Measurements from ENCODE around the gene TMEM107.

DNA sequence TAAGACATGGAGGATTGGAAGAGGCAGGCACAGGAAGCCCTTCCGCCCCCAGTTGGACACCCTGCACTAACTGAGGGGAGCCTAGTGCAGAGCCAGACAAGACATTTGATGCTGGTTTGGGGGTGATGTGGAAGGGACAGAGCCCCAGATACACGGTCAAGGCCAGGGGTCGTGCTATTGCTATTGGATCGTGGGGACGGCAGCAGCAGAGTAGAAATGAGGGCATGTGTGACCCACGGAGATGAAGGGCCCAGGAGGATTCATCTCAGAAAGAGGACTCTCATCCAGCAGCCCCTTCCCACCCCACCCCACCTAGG lies 11.4 kb downstream of the TMEM107 start:
- TF ChIP-seq, protein P1, sequence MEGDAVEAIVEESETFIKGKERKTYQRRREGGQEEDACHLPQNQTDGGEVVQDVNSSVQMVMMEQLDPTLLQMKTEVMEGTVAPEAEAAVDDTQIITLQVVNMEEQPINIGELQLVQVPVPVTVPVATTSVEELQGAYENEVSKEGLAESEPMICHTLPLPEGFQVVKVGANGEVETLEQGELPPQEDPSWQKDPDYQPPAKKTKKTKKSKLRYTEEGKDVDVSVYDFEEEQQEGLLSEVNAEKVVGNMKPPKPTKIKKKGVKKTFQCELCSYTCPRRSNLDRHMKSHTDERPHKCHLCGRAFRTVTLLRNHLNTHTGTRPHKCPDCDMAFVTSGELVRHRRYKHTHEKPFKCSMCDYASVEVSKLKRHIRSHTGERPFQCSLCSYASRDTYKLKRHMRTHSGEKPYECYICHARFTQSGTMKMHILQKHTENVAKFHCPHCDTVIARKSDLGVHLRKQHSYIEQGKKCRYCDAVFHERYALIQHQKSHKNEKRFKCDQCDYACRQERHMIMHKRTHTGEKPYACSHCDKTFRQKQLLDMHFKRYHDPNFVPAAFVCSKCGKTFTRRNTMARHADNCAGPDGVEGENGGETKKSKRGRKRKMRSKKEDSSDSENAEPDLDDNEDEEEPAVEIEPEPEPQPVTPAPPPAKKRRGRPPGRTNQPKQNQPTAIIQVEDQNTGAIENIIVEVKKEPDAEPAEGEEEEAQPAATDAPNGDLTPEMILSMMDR (tag by site-specific recombination; IDR thresholded peaks at IDR 0.05), result no peak
- TF ChIP-seq, protein P2, sequence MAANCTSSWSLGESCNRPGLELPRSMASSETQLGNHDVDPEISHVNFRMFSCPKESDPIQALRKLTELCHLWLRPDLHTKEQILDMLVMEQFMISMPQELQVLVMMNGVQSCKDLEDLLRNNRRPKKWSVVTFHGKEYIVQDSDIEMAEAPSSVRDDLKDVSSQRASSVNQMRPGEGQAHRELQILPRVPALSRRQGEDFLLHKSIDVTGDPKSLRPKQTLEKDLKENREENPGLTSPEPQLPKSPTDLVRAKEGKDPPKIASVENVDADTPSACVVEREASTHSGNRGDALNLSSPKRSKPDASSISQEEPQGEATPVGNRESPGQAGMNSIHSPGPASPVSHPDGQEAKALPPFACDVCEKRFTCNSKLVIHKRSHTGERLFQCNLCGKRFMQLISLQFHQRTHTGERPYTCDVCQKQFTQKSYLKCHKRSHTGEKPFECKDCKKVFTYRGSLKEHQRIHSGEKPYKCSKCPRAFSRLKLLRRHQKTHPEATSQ (tag by site-specific recombination; IDR thresholded peaks at IDR 0.05), result no peak
- TF ChIP-seq TCF7L2 (IDR thresholded peaks at IDR 0.05; ENCODE audit: borderline replicate concordance, low read depth, low read length) (no peak), ZNF2 (tag by site-specific recombination; IDR thresholded peaks at IDR 0.05) (no peak), ZNF311 (tag by site-specific recombination; IDR thresholded peaks at IDR 0.05; ENCODE audit: borderline replicate concordance) (no peak), ZNF548 (tag by site-specific recombination; IDR thresholded peaks at IDR 0.05) (no peak), ZNF274 (IDR thresholded peaks at IDR 0.05; ENCODE audit: low read length) (no peak), ZNF274 (tag by site-specific recombination; IDR thresholded peaks at IDR 0.05; ENCODE audit: borderline replicate concordance) (no peak), MZF1 (tag by site-specific recombination; IDR thresholded peaks at IDR 0.05; ENCODE audit: borderline replicate concordance) (no peak)
- TF ChIP-seq, protein P3, sequence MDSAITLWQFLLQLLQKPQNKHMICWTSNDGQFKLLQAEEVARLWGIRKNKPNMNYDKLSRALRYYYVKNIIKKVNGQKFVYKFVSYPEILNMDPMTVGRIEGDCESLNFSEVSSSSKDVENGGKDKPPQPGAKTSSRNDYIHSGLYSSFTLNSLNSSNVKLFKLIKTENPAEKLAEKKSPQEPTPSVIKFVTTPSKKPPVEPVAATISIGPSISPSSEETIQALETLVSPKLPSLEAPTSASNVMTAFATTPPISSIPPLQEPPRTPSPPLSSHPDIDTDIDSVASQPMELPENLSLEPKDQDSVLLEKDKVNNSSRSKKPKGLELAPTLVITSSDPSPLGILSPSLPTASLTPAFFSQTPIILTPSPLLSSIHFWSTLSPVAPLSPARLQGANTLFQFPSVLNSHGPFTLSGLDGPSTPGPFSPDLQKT (IDR thresholded peaks at IDR 0.05; ENCODE audit: borderline replicate concordance, low read depth, low read length), result no peak
- TF ChIP-seq, protein P4, sequence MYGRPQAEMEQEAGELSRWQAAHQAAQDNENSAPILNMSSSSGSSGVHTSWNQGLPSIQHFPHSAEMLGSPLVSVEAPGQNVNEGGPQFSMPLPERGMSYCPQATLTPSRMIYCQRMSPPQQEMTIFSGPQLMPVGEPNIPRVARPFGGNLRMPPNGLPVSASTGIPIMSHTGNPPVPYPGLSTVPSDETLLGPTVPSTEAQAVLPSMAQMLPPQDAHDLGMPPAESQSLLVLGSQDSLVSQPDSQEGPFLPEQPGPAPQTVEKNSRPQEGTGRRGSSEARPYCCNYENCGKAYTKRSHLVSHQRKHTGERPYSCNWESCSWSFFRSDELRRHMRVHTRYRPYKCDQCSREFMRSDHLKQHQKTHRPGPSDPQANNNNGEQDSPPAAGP (tag by site-specific recombination; IDR thresholded peaks at IDR 0.05), result no peak
- TF ChIP-seq, protein P5, sequence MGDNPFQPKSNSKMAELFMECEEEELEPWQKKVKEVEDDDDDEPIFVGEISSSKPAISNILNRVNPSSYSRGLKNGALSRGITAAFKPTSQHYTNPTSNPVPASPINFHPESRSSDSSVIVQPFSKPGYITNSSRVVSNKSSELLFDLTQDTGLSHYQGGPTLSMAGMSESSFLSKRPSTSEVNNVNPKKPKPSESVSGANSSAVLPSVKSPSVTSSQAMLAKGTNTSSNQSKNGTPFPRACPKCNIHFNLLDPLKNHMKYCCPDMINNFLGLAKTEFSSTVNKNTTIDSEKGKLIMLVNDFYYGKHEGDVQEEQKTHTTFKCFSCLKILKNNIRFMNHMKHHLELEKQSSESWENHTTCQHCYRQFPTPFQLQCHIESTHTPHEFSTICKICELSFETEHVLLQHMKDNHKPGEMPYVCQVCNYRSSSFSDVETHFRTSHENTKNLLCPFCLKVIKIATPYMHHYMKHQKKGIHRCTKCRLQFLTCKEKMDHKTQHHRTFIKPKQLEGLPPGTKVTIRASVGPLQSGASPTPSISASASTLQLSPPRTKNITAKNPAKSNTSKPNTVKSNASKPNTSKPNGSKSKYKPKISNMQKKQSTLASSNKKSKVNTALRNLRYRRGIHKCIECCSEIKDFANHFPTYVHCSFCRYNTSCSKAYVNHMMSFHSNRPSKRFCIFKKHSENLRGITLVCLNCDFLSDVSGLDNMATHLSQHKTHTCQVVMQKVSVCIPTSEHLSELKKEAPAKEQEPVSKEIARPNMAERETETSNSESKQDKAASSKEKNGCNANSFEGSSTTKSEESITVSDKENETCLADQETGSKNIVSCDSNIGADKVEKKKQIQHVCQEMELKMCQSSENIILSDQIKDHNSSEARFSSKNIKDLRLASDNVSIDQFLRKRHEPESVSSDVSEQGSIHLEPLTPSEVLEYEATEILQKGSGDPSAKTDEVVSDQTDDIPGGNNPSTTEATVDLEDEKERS (tag by site-specific recombination; IDR thresholded peaks at IDR 0.05), result no peak
- TF ChIP-seq, protein P6, sequence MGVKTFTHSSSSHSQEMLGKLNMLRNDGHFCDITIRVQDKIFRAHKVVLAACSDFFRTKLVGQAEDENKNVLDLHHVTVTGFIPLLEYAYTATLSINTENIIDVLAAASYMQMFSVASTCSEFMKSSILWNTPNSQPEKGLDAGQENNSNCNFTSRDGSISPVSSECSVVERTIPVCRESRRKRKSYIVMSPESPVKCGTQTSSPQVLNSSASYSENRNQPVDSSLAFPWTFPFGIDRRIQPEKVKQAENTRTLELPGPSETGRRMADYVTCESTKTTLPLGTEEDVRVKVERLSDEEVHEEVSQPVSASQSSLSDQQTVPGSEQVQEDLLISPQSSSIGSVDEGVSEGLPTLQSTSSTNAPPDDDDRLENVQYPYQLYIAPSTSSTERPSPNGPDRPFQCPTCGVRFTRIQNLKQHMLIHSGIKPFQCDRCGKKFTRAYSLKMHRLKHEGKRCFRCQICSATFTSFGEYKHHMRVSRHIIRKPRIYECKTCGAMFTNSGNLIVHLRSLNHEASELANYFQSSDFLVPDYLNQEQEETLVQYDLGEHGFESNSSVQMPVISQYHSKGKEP (tag by site-specific recombination; IDR thresholded peaks at IDR 0.05), result no peak
